NCI-H2107 treated with DMSO at 0.1 percent for 48 hours (cell line): ENCODE data around the gene PIK3R5.

ENCODE experiments used
- DNase-seq: peaks from one replicate; lab custom pipeline; 2025; ENCODE audit not compliant: unreplicated experiment; lab: John Stamatoyannopoulos, UW

The PIK3R5 gene

DNA sequence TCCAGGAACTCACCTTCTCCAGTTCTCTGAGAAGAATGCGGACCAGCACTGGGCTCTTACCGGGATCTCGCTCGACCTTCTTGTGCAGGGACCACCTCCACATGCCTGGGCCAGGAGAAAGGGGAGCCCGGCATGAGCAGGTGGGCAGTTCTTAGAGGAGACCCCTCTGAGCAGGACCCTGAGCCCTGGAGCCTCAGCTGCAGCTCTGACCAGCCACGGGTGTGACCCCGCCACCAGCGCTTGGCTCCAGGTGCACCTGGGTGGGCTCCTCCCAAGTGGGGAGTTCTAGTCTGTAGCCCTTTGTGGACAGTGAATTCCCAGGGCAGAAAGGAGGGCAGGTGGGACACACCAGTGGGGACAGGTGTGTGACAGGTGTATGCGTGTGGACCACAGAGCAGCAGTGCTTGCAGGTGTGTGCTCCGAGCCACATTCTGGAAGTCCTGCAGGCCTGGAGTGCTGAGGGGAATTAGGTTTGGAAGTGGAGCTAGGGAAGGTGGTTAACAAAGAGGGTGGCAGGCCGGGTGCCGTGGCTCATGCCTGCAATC lies 126.9 kb downstream of the PIK3R5 start:
- DNase-seq = no peak

- no peak for DNase-seq
Observed at GRCh38 chr17:8837563-8838075, 127.9 kb downstream of the PIK3R5 start.

- no peak for DNase-seq
Observed at GRCh38 chr17:8836821-8837562, 128.5 kb downstream of the PIK3R5 start.

DNA sequence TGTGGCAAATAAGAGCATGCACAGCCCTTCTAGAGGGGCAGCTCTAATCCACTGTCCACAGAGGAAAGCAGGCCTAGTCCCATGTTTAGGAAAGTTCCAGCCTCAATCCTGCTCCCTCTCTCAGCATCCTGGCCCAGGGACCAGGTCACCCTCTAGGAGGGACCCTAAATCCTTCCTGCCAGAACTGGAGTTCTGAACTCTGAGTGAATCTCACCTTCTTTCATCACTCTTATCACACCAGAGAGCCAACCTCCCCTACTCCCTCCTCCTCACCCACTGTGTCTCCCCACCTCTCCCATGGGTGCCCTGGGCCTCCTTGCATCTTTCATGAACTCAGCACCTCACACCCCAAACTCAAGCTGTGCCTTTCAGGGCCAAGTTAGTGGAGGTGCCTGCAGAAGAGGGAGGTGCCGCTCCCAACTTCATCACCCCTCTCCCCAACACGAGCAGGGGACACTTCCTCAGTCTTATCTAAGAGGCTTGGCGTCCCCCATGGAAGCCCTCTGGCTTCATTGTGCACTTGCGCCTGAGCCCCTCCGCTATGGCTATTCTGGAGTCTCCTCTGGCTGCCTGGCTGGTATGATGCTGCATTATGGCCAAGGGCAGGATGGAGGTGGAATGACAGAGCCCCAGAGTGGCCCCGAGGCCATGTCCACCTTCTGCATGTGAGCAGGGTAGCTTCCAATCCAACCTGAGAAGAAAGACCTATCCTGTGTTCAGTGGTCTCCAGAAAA lies 129.7 kb downstream of the PIK3R5 start:
- no peak for DNase-seq

DNA sequence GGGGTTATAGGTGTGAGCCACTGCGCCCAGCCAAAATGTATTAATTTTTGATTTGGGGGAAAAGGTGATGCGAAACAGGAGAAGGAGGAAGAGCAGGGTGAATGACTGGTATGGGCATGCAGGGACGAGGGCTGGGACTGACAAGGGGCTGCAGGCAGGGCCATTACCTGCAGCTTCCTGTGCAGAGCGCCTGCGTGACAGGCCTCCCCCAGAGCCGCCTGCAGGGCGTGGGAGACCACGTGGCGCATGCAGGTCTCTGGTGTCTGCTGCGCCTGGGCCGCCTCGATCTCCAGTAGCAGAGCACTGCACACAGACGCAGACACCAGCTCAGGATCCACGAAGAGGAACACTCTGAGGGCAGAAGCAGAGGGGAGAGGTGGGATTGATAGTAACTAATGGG lies 130.4 kb downstream of the PIK3R5 start:
- DNase-seq = no peak

- no peak for DNase-seq
Observed at GRCh38 chr17:8832711-8833352, 132.7 kb downstream of the PIK3R5 start.

DNA sequence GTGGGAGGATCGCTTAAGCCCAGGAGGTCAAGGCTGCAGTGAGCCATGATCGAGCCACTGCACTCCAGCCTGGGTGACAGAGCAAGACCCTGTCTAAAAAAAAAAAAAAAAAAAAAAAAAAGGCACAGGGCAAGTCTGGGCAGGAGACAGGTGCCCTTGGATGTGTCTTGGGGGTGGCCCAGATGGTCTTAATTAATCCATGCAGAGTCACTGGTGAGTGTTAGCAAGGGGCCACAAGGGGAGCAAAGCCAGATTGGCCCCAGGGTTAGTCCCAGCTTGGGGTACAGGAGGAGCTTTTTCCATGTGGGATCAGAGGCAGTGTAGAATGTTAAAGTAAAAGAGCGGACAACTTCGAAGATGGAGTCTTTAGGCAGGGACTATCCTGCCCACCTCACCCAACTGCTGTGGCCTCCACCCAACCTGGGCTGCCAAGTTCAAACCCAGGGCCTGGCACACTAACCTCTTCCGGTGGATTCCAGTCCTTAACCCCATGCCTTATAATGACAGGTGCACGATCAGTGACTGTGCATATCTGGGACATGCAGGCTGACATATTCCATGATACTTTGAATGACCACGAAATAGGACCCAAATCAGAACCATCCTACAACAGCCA lies 134.2 kb downstream of the PIK3R5 start:
- DNase-seq = no peak

GRCh38 chr17:8830141-8830540 lies 135.4 kb downstream of the PIK3R5 start:
- no peak for DNase-seq

GRCh38 chr17:8829036-8829941 lies 136.2 kb downstream of the PIK3R5 start:
- DNase-seq = no peak
